H9 (cell line): ENCODE results near the gene GNAO1. TPM values are rescaled to one million over a fixed set of nuclear protein-coding genes. Genes with fewer than 3 reads are reported as not detected.

Experiments
- DNase-seq: peaks from one replicate; pipeline ENCODE4 v3.0.0-alpha.2; 2017
- H2AFZ ChIP-seq: one replicate; pipeline ENCODE4 v1.6.1; 2013; ENCODE audit warnings: mild to moderate bottlenecking, low read length, control low read depth, moderate library complexity
- H2AK5ac ChIP-seq: 2 replicates; pipeline ENCODE4 v1.6.1; 2013; ENCODE audit warnings: low read length, control low read depth, mixed read lengths; ENCODE audit not compliant: insufficient read length
- H2BK120ac ChIP-seq: one replicate; pipeline ENCODE4 v1.6.1; 2013; ENCODE audit warnings: low read depth, mild to moderate bottlenecking, low read length, control low read depth, inconsistent platforms; ENCODE audit not compliant: poor library complexity, severe bottlenecking
- H2BK12ac ChIP-seq: 2 replicates; pipeline ENCODE4 v1.6.1; 2013; ENCODE audit warnings: low read length, control low read depth, mixed read lengths, low read depth; ENCODE audit not compliant: insufficient read length
- H2BK15ac ChIP-seq: 2 replicates; pipeline ENCODE4 v1.6.1; 2013; ENCODE audit warnings: low read depth, low read length, control low read depth
- H2BK20ac ChIP-seq: one replicate; pipeline ENCODE4 v1.6.1; 2013; ENCODE audit warnings: low read depth, mild to moderate bottlenecking, low read length, control low read depth, inconsistent platforms; ENCODE audit not compliant: poor library complexity, severe bottlenecking
- H2BK5ac ChIP-seq: 2 replicates; pipeline ENCODE4 v1.6.1; 2013; ENCODE audit warnings: low read length, control low read depth, mixed read lengths; ENCODE audit not compliant: insufficient read length
- H3K14ac ChIP-seq: 2 replicates; pipeline ENCODE4 v1.6.1; 2013; ENCODE audit warnings: low read length, control low read depth; ENCODE audit not compliant: insufficient read depth
- H3K18ac ChIP-seq: 2 replicates; pipeline ENCODE4 v1.6.1; 2013; ENCODE audit warnings: low read depth, mild to moderate bottlenecking, mixed read lengths, low read length, control low read depth; ENCODE audit not compliant: insufficient read length
- H3K23ac ChIP-seq: 2 replicates; pipeline ENCODE4 v1.6.1; 2013; ENCODE audit warnings: low read length, control low read depth, mixed read lengths, low read depth; ENCODE audit not compliant: insufficient read length
- H3K23me2 ChIP-seq: 2 replicates; pipeline ENCODE4 v1.6.1; 2013; ENCODE audit warnings: low read depth, mild to moderate bottlenecking, mixed read lengths, low read length, control low read depth; ENCODE audit not compliant: insufficient read length, poor library complexity, severe bottlenecking
- H3K27ac ChIP-seq: 2 replicates; pipeline ENCODE4 v1.5.1; 2013; ENCODE audit warnings: low read length, control low read depth, mixed read lengths, low read depth; ENCODE audit not compliant: insufficient read length
- H3K27me3 ChIP-seq: 2 replicates; pipeline ENCODE4 v1.6.1; 2013; ENCODE audit warnings: low read length, control low read depth, inconsistent platforms; ENCODE audit not compliant: insufficient read depth
- H3K4ac ChIP-seq: 2 replicates; pipeline ENCODE4 v1.6.1; 2013; ENCODE audit warnings: low read depth, mild to moderate bottlenecking, control low read depth, inconsistent platforms, low read length, moderate library complexity
- H3K4me1 ChIP-seq: 2 replicates; pipeline ENCODE4 v1.6.1; 2013; ENCODE audit warnings: low read length, control low read depth, inconsistent platforms; ENCODE audit not compliant: insufficient read depth
- H3K4me2 ChIP-seq: 2 replicates; pipeline ENCODE4 v1.6.1; 2013; ENCODE audit warnings: low read length, control low read depth, mixed read lengths; ENCODE audit not compliant: insufficient read length, insufficient read depth
- H3K56ac ChIP-seq: 2 replicates; pipeline ENCODE4 v1.6.1; 2013; ENCODE audit warnings: low read depth, mild to moderate bottlenecking, mixed read lengths, low read length, control low read depth; ENCODE audit not compliant: insufficient read length
- H3K79me1 ChIP-seq: 2 replicates; pipeline ENCODE4 v1.6.1; 2013; ENCODE audit warnings: low read depth, mild to moderate bottlenecking, moderate library complexity, low read length, control low read depth, inconsistent platforms; ENCODE audit not compliant: insufficient read depth, poor library complexity, severe bottlenecking
- H3K79me2 ChIP-seq: 2 replicates; pipeline ENCODE4 v1.6.1; 2013; ENCODE audit warnings: low read length, control low read depth, inconsistent platforms; ENCODE audit not compliant: insufficient read depth
- H3K9ac ChIP-seq: 2 replicates; pipeline ENCODE4 v1.6.1; 2013; ENCODE audit warnings: low read length, control low read depth, mixed read lengths; ENCODE audit not compliant: insufficient read length; ENCODE audit errors: extremely low read depth
- H3K9me3 ChIP-seq: one replicate; pipeline ENCODE4 v1.6.1; 2013; ENCODE audit warnings: low read depth, low read length, inconsistent platforms; ENCODE audit not compliant: control insufficient read depth
- H3T11ph ChIP-seq: one replicate; pipeline ENCODE4 v1.6.1; 2013; ENCODE audit warnings: mild to moderate bottlenecking, low read length, control low read depth, inconsistent platforms
- H4K20me1 ChIP-seq: one replicate; pipeline ENCODE4 v1.6.1; 2013; ENCODE audit not compliant: control insufficient read depth, insufficient read length, insufficient read depth
- H4K5ac ChIP-seq: 2 replicates; pipeline ENCODE4 v1.6.1; 2013; ENCODE audit warnings: low read depth, mild to moderate bottlenecking, mixed read lengths, low read length, control low read depth; ENCODE audit not compliant: insufficient read length
- H4K8ac ChIP-seq: replicated peaks from 2 replicates; pipeline ENCODE4 v1.6.1; 2013; ENCODE audit warnings: low read length, control low read depth, mixed read lengths, low read depth; ENCODE audit not compliant: insufficient read length
- H4K91ac ChIP-seq: 2 replicates; pipeline ENCODE4 v1.6.1; 2013; ENCODE audit warnings: low read depth, mild to moderate bottlenecking, moderate library complexity, mixed read lengths, low read length, control low read depth; ENCODE audit not compliant: insufficient read length
- H3K27ac Mint-ChIP-seq, 3 experiments: 2 replicates in 2 of 3; 3 replicates in 1 of 3; pipeline ENCODE4 v1.8.0; 2020 to 2021; ENCODE audit warnings: mixed read lengths in 3 of 3, mild to moderate bottlenecking in 1 of 3, moderate library complexity in 1 of 3
- H3K27me3 Mint-ChIP-seq: 2 replicates; pipeline ENCODE4 v1.8.0; 2021; ENCODE audit warnings: low read depth, mild to moderate bottlenecking, moderate library complexity, mixed read lengths
- H3K36me3 Mint-ChIP-seq, 3 experiments: 2 replicates in 2 of 3; 3 replicates in 1 of 3; pipeline ENCODE4 v1.8.0; 2020 to 2021; ENCODE audit warnings: low read depth in 3 of 3, mixed read lengths in 3 of 3; ENCODE audit not compliant: insufficient read depth in 1 of 3
- H3K4me1 Mint-ChIP-seq, 2 experiments: 2 replicates each; pipeline ENCODE4 v1.8.0; 2020; ENCODE audit warnings: mixed read lengths in 2 of 2
- H3K4me3 Mint-ChIP-seq, 2 experiments: 2 replicates in 1 of 2; 3 replicates in 1 of 2; pipeline ENCODE4 v1.8.0; 2020 to 2021; ENCODE audit warnings: mild to moderate bottlenecking in 2 of 2, mixed read lengths in 2 of 2, moderate library complexity in 1 of 2
- H3K9me3 Mint-ChIP-seq, 2 experiments: 2 replicates in 1 of 2; 3 replicates in 1 of 2; pipeline ENCODE4 v1.8.0; 2020; ENCODE audit warnings: mild to moderate bottlenecking in 2 of 2, mixed read lengths in 2 of 2, moderate library complexity in 1 of 2
- WGBS: extraction: QIAGEN DNeasy Blood & Tissue Kit; methylation state at CpG from one replicate; pipeline ENCODE4 v1.1.7; 2013; ENCODE audit warnings: missing lambda C conversion rate, low lambda C conversion rate, mixed read lengths; ENCODE audit not compliant: insufficient read length; ENCODE audit errors: extremely low coverage; 5-methylcytosine and 5-hydroxymethylcytosine counted together
- total RNA-seq: library from RNA; stranded (reverse); gene quantifications from 2 replicates; pipeline ENCODE4 v1.2.1, GENCODE V29; 2021
- TF ChIP-seq, protein P1 (sequence below): fragments of 200-600 bp; sonication (generic); conservative IDR thresholded peaks from 3 replicates; pipeline ENCODE4 v1.8.0; 2021; ENCODE audit warnings: antibody characterized with exemption, mild to moderate bottlenecking

The GNAO1 gene
- total RNA-seq, 1 experiment from 2014 or later: 16.9 TPM

DNA sequence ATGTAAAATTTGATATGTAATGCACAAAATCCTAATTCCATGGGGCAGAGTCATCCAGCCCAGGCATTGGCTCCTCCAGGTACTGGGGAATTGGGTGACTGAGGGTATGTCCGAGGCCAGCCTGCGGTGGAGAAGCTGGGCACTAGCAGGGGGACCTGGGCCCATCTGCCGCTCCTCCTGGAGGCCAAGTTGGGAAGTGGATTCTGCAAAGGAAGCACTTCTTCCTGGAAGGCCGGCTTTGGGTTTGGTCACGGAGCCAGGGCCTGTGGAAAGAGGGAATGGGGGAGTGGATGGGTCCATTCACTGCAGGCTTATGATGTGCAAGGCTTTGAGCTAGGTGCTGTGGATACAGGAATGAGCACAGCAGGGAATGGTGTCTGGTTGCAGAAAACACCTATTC is 85.8 kb downstream of the GNAO1 start:
- Mint-ChIP-seq H3K27me3 (no peaks in the 10 kb centered on the region; the same call in 1 of the 2 replicates), H3K9me3 (peaks cover 15% of the 10 kb centered on the region in 2 experiments), H3K4me3 (no peak overlapping the region), H3K4me1 (peaks cover 57 to 60% of the 10 kb centered on the region in 2 experiments), H3K36me3 (peaks cover 10 to 32% (median 24%) of the 10 kb centered on the region in 3 experiments), H3K27ac (peak overlapping the region in 1 of 3 experiments; percentile 95; a peak in 2 of 7 replicates)
- no peak overlapping the region for H3K14ac ChIP-seq
- no peak overlapping the region for H2AK5ac ChIP-seq
- H2BK15ac ChIP-seq: no peak overlapping the region
- no peak overlapping the region for H3K4ac ChIP-seq
- no peak overlapping the region for H2AFZ ChIP-seq
- H2BK5ac ChIP-seq: no peak overlapping the region
- no peaks in the 10 kb centered on the region for H3K79me2 ChIP-seq
- peak overlapping the region; percentile 2 for H3K4me2 ChIP-seq
- H3K23me2 ChIP-seq: no peaks in the 10 kb centered on the region
- WGBS: no CpG with 5 or more reads among the region's 5 CpGs
- no peaks in the 10 kb centered on the region for H3K79me1 ChIP-seq
- H2BK20ac ChIP-seq: no peak overlapping the region
- no peak overlapping the region for H3T11ph ChIP-seq
- no peak overlapping the region for H2BK120ac ChIP-seq
- peak; percentile 73 for DNase-seq
- H3K27me3 ChIP-seq: no peaks in the 10 kb centered on the region
- TF ChIP-seq, protein P1, sequence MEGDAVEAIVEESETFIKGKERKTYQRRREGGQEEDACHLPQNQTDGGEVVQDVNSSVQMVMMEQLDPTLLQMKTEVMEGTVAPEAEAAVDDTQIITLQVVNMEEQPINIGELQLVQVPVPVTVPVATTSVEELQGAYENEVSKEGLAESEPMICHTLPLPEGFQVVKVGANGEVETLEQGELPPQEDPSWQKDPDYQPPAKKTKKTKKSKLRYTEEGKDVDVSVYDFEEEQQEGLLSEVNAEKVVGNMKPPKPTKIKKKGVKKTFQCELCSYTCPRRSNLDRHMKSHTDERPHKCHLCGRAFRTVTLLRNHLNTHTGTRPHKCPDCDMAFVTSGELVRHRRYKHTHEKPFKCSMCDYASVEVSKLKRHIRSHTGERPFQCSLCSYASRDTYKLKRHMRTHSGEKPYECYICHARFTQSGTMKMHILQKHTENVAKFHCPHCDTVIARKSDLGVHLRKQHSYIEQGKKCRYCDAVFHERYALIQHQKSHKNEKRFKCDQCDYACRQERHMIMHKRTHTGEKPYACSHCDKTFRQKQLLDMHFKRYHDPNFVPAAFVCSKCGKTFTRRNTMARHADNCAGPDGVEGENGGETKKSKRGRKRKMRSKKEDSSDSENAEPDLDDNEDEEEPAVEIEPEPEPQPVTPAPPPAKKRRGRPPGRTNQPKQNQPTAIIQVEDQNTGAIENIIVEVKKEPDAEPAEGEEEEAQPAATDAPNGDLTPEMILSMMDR: peak; percentile 75
- H3K4me1 ChIP-seq: peaks cover 17% of the 10 kb centered on the region; the same call in 1 of the 2 replicates
- no peak overlapping the region for H3K9ac ChIP-seq
- H2BK12ac ChIP-seq: no peak overlapping the region
- no peak overlapping the region for H3K18ac ChIP-seq
- no peak overlapping the region for H4K5ac ChIP-seq
- no peak overlapping the region for H4K8ac ChIP-seq
- no peak overlapping the region for H3K27ac ChIP-seq
- H3K9me3 ChIP-seq: no peaks in the 10 kb centered on the region
- H3K56ac ChIP-seq: no peak overlapping the region
- H4K91ac ChIP-seq: no peak overlapping the region
- H3K23ac ChIP-seq: no peak overlapping the region
- no peaks in the 10 kb centered on the region for H4K20me1 ChIP-seq
